Type B pancreatic cell (in vitro differentiated cells): ENCODE results near the gene SIK2. TPM values are rescaled to one million over a fixed set of nuclear protein-coding genes. Genes with fewer than 3 reads are reported as not detected.

ENCODE experiments used
- DNase-seq: peaks from one replicate; pipeline ENCODE4 v3.0.0; 2021; ENCODE audit warnings: mixed read lengths; ENCODE audit not compliant: unreplicated experiment; ENCODE audit errors: extremely low spot score
- H3K27ac Mint-ChIP-seq: 2 replicates; pipeline ENCODE4 v1.8.0; 2021; ENCODE audit warnings: mild to moderate bottlenecking, mixed read lengths
- H3K27me3 Mint-ChIP-seq: 2 replicates; pipeline ENCODE4 v1.8.0; 2021; ENCODE audit warnings: mixed read lengths
- H3K36me3 Mint-ChIP-seq: 2 replicates; pipeline ENCODE4 v1.8.0; 2021; ENCODE audit warnings: mixed read lengths
- H3K4me1 Mint-ChIP-seq: one replicate; pipeline ENCODE4 v1.8.0; 2021; ENCODE audit warnings: mixed read lengths; ENCODE audit not compliant: unreplicated experiment
- H3K4me3 Mint-ChIP-seq: 2 replicates; pipeline ENCODE4 v1.8.0; 2021; ENCODE audit warnings: mild to moderate bottlenecking, mixed read lengths
- H3K9me3 Mint-ChIP-seq: 2 replicates; pipeline ENCODE4 v1.8.0; 2021; ENCODE audit warnings: mixed read lengths
- total RNA-seq: library from RNA; stranded (reverse); gene quantifications from 2 replicates; pipeline ENCODE4 v1.2.1, GENCODE V29; 2021; ENCODE audit warnings: low replicate concordance
- TF ChIP-seq, protein P1 (sequence below): fragments of 200-600 bp; sonication (generic); conservative IDR thresholded peaks from 2 replicates; pipeline ENCODE4 v1.5.0; 2021; ENCODE audit warnings: antibody characterized with exemption, mild to moderate bottlenecking

The SIK2 gene
- total RNA-seq, 1 donor from 2014 or later = 28.0 TPM

GRCh38 chr11:111589886-111590499 lies 12.3 kb upstream of the SIK2 start:
- H3K4me3 Mint-ChIP-seq = no peak overlapping the region
- H3K27ac Mint-ChIP-seq = no peak overlapping the region
- no peak for DNase-seq
- TF ChIP-seq, protein P1, sequence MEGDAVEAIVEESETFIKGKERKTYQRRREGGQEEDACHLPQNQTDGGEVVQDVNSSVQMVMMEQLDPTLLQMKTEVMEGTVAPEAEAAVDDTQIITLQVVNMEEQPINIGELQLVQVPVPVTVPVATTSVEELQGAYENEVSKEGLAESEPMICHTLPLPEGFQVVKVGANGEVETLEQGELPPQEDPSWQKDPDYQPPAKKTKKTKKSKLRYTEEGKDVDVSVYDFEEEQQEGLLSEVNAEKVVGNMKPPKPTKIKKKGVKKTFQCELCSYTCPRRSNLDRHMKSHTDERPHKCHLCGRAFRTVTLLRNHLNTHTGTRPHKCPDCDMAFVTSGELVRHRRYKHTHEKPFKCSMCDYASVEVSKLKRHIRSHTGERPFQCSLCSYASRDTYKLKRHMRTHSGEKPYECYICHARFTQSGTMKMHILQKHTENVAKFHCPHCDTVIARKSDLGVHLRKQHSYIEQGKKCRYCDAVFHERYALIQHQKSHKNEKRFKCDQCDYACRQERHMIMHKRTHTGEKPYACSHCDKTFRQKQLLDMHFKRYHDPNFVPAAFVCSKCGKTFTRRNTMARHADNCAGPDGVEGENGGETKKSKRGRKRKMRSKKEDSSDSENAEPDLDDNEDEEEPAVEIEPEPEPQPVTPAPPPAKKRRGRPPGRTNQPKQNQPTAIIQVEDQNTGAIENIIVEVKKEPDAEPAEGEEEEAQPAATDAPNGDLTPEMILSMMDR = no peak
- H3K4me1 Mint-ChIP-seq = no peaks in the 10 kb centered on the region
- H3K27me3 Mint-ChIP-seq = no peaks in the 10 kb centered on the region
- no peaks in the 10 kb centered on the region for H3K36me3 Mint-ChIP-seq
- H3K9me3 Mint-ChIP-seq = no peaks in the 10 kb centered on the region

DNA sequence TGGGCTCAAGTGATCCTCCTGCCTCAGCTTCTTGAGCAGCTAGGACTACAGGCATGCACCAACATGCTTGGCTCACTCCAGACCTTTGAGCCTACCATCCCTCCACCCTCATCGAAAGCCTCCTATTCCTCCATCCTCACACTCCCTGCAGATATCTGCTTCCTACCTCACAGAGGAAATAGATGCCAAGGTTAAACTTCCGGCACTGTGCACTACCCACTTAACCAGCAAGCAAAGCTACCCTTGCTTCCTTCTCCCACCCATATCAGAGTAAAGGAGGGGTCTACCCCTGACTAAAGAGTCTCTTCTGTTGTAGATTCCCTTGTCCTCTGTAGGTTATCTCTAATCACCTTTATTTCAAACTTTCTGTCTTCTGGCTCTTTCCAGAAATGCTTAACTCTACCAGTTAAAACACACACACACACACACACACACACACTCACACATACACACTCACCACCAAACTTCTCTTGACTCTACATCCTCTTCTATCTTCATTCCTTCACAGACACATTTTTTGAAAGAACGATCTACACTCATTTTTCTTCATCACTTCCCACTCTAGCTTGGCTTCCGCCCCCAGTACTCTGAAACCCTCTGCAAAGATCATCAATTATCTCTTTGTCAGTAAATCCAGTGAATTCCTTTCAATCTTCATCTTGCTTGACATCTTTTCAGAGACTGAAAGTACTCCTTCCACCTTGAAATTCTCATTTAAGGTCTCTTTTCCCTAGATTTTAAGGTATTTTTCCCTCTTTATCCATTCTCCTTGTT lies 10.9 kb upstream of the SIK2 start:
- Mint-ChIP-seq H3K9me3 (no peaks in the 10 kb centered on the region), H3K4me1 (no peaks in the 10 kb centered on the region), H3K27ac (no peak overlapping the region), H3K27me3 (no peaks in the 10 kb centered on the region), H3K36me3 (no peaks in the 10 kb centered on the region), H3K4me3 (no peak overlapping the region)
- DNase-seq = no peak
- TF ChIP-seq, protein P1 = no peak

DNA sequence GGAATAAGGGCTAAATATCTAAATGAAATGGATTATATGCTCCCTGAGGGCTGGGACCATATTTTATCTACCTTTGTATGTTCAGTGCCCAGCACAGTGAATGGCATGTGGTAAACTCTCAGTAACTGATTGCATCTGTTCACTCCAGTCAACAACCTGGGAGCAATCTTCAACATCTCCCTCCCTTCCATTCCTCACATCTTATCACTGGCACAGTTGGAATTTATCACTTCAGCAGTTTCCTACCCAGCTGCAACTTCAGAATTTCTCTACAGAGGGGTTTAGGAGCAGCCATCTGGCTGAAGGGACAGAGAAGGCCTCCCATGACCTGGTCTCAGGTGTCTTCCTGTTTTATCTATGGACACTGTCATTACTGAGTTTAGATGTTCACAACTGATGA lies 9.8 kb upstream of the SIK2 start:
- Mint-ChIP-seq H3K4me3 (no peak overlapping the region), H3K27me3 (no peaks in the 10 kb centered on the region), H3K36me3 (no peaks in the 10 kb centered on the region), H3K27ac (no peak overlapping the region), H3K9me3 (no peaks in the 10 kb centered on the region), H3K4me1 (no peaks in the 10 kb centered on the region)
- no peak for DNase-seq
- TF ChIP-seq, protein P1 = no peak

DNA sequence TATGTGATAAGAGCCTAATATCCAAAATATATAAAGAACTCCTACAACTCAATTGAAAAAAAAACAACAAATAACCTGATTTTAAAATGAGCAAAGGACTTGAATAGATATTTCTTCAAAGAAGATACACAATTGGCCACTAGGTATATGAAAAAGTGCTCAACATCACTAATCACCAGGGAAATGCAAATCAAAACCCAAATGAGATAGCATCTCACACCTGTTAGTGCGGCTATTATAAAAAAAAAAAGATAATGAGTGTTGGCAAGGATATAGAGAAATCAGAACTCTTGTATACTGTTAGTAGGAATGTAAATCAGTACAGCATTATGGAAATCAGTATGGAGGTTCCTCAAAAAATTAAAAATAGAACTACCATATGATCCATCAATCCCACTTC lies 5.9 kb upstream of the SIK2 start:
- H3K4me3 Mint-ChIP-seq = no peak overlapping the region

DNA sequence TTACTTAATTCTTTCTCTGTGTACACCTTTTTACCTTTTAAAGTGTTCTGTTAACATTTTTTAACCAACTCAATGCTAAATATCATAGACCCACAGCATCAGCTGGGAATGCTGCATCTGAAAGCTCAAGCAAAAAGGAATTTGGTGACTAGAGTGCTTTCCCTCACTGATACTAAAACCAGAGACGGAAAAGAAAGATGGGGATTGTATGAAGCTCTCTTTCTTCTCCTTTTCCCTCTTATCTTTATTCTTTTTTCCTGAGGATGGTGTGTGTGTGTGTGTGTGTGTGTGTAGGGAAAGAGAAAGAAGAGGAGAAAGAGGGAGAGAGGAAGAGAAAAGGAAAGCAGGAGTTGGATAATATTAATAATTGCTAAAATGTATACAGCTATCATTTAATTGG lies 4.1 kb upstream of the SIK2 start:
- peaks cover 13% of the 10 kb centered on the region for H3K4me1 Mint-ChIP-seq
- TF ChIP-seq, protein P1 = no peak
- no peaks in the 10 kb centered on the region for H3K9me3 Mint-ChIP-seq
- H3K4me3 Mint-ChIP-seq = no peak overlapping the region
- no peaks in the 10 kb centered on the region for H3K36me3 Mint-ChIP-seq
- DNase-seq = no peak
- H3K27me3 Mint-ChIP-seq = peaks cover 5% of the 10 kb centered on the region
- no peak overlapping the region for H3K27ac Mint-ChIP-seq

More for the DNA sequence above, 5.9 kb upstream of the SIK2 start:
- TF ChIP-seq, protein P1 = no peak
- no peaks in the 10 kb centered on the region for H3K9me3 Mint-ChIP-seq
- DNase-seq = no peak
- H3K27ac Mint-ChIP-seq = no peak overlapping the region
- peaks cover 8% of the 10 kb centered on the region for H3K4me1 Mint-ChIP-seq
- no peaks in the 10 kb centered on the region for H3K36me3 Mint-ChIP-seq
- H3K27me3 Mint-ChIP-seq = peaks cover 5% of the 10 kb centered on the region
